Sigmoid colon (tissue), 7 donors: ENCODE data around the gene SMAD3. TPM values are rescaled to one million over a fixed set of nuclear protein-coding genes. Genes with fewer than 3 reads are reported as not detected.

ENCODE experiments used
- DNase-seq: peaks from one replicate; pipeline ENCODE4 v3.0.0-alpha.2; 2019
- H3K27ac ChIP-seq, 4 donors: fragments of 200-600 bp; sonication (generic); one replicate each; pipeline ENCODE4 v1.5.1; 2016 to 2019; ENCODE audit warnings: mild to moderate bottlenecking in 1 of 4
- H3K27me3 ChIP-seq, 3 donors: fragments of 200-600 bp; sonication (generic); one replicate each; pipeline ENCODE4 v1.5.1; 2019; ENCODE audit warnings: mild to moderate bottlenecking in 1 of 3
- H3K36me3 ChIP-seq, 4 donors: fragments of 200-600 bp; sonication (generic); one replicate each; pipeline ENCODE4 v1.5.1; 2016 to 2019
- H3K4me1 ChIP-seq, 4 donors: fragments of 200-600 bp; sonication (generic); one replicate each; pipeline ENCODE4 v1.5.1; 2017 to 2019
- H3K4me3 ChIP-seq, 4 donors: fragments of 200-600 bp; sonication (generic); one replicate each; pipeline ENCODE4 v1.5.1; 2017 to 2019; ENCODE audit warnings: mild to moderate bottlenecking in 2 of 4, moderate library complexity in 1 of 4
- H3K9me3 ChIP-seq, 4 donors: fragments of 200-600 bp in 3 of 4; sonication (generic) in 3 of 4; one replicate each; pipeline versions ENCODE4 v1.5.1 to v1.6.1; 2013 to 2019
- CTCF ChIP-seq, 4 experiments: fragments of 450-650 bp in 3 of 4; fragments of 200-600 bp in 1 of 4; IDR thresholded peaks; one replicate each; pipeline ENCODE4 v1.5.1; 2016 to 2019; ENCODE audit warnings: antibody characterized with exemption in 4 of 4, mild to moderate bottlenecking in 3 of 4, moderate library complexity in 2 of 4
- EP300 ChIP-seq, 4 donors: sonication (generic); formaldehyde crosslinking; IDR thresholded peaks; one replicate each; pipeline ENCODE4 v1.6.1; 2017; ENCODE audit warnings: antibody characterized with exemption in 4 of 4
- POLR2A ChIP-seq, 2 donors: fragments of 450-650 bp; IDR thresholded peaks; one replicate each; pipeline ENCODE4 v1.6.1; 2016; ENCODE audit warnings: antibody characterized with exemption in 2 of 2, mild to moderate bottlenecking in 2 of 2, moderate library complexity in 2 of 2
- POLR2AphosphoS5 ChIP-seq, 4 donors: sonication (generic); formaldehyde crosslinking; IDR thresholded peaks; one replicate each; pipeline ENCODE4 v1.6.1; 2017; ENCODE audit warnings: antibody characterized with exemption in 4 of 4
- WGBS, 2 donors: extraction: QIAGEN DNeasy Blood & Tissue Kit; methylation state at CpG; one replicate each; pipeline ENCODE4 v1.1.7; 2013; 5-methylcytosine and 5-hydroxymethylcytosine counted together
- intact Hi-C: fragments of 100-400 bp; cut with DNase I; formaldehyde crosslinking; loops from one replicate; pipeline ENCODE4 v1.15.1; 2023
- polyA plus RNA-seq, 3 donors: library from polyadenylated mRNA; stranded (reverse); fragments of 200-250 nt; gene quantifications; one replicate each; pipeline ENCODE4 v1.2.3, GENCODE V29; 2013
- total RNA-seq, 4 donors: library from RNA; depleted of rRNA; stranded (reverse); fragments of >200 nt; gene quantifications; one replicate each; pipeline ENCODE4 v1.1.0, GENCODE V29; 2016
- donor health status: healthy with polysubstance abuse.
- donor health status: Bipolar disorder and iron deficiency.
- donor health status: healthy.

The SMAD3 gene
- total RNA-seq (10 to 100 TPM; 17.8 to 28.2 (median 18.4) TPM), polyA plus RNA-seq (10 to 100 TPM; 12.5 to 23.2 (median 13.8) TPM)

GRCh38 chr15:67065531-67066005 lies at the start of gene SMAD3:
TSS of gene SMAD3 (plus strand) at chr15:67065602. CDS start at chr15:67066155, 553 bp downstream.
- H3K4me1 ChIP-seq: peaks cover 0 to 43% (median 37%) of the 10 kb centered on the region in 4 donors
- peak; percentile 96 for DNase-seq
- no peaks in the 10 kb centered on the region for H3K27me3 ChIP-seq
- intact Hi-C loops: loop anchor here (1.0 to 10.0 kb wide), 5 partner anchors 41 to 189 kb away; partner anchors contain the start of genes AAGAB and IQCH
- peak within 1 kb of the TSS; percentile 55 to 90 (median 83) for H3K4me3 ChIP-seq
- H3K9me3 ChIP-seq: no peaks in the 10 kb centered on the region
- peak within 1 kb of the TSS; percentile 88 to 96 (median 94) for H3K27ac ChIP-seq
- TF ChIP-seq POLR2A (IDR thresholded peaks at IDR 0.05) (peak in 1 of 2 donors; percentile 42), POLR2AphosphoS5 (IDR thresholded peaks at IDR 0.05) (peak; percentile 65 to 91 (median 76)), EP300 (IDR thresholded peaks at IDR 0.05) (no peak)
- 0% methylated on average over 63 of the region's 63 CpGs for WGBS, 2 donors
- H3K36me3 ChIP-seq: no peaks in the 10 kb centered on the region

GRCh38 chr15:67017311-67017710 lies 48.1 kb upstream of the SMAD3 start:
- Histone ChIP-seq H3K27ac (no peak overlapping the region), H3K27me3 (no peaks in the 10 kb centered on the region), H3K36me3 (no peaks in the 10 kb centered on the region), H3K9me3 (no peaks in the 10 kb centered on the region), H3K4me3 (no peak overlapping the region), H3K4me1 (no peaks in the 10 kb centered on the region)
- TF ChIP-seq POLR2A (IDR thresholded peaks at IDR 0.05) (no peak), CTCF (IDR thresholded peaks at IDR 0.05) (no peak), POLR2AphosphoS5 (IDR thresholded peaks at IDR 0.05) (no peak), EP300 (IDR thresholded peaks at IDR 0.05) (no peak)
- intact Hi-C loops: no loop called here
- WGBS, 2 donors: 55 to 80% methylated on average over 4 of the region's 4 CpGs
- no peak for DNase-seq

GRCh38 chr15:67018026-67018425 lies 47.4 kb upstream of the SMAD3 start:
- intact Hi-C loops: no loop called here
- WGBS, 2 donors: 89 to 92% methylated on average over 1 of the region's 1 CpG

GRCh38 chr15:67018441-67018840 lies 47.0 kb upstream of the SMAD3 start:
- 89 to 91% methylated on average over 10 of the region's 10 CpGs for WGBS, 2 donors
- TF ChIP-seq POLR2A (IDR thresholded peaks at IDR 0.05) (no peak), POLR2AphosphoS5 (IDR thresholded peaks at IDR 0.05) (no peak), CTCF (IDR thresholded peaks at IDR 0.05) (no peak), EP300 (IDR thresholded peaks at IDR 0.05) (no peak)
- H3K4me1 ChIP-seq: peaks cover 0 to 2% (median 0%) of the 10 kb centered on the region in 4 donors
- no peak overlapping the region for H3K27ac ChIP-seq
- H3K9me3 ChIP-seq: no peaks in the 10 kb centered on the region
- H3K36me3 ChIP-seq: no peaks in the 10 kb centered on the region
- H3K4me3 ChIP-seq: no peak overlapping the region
- intact Hi-C loops: no loop called here
- H3K27me3 ChIP-seq: no peaks in the 10 kb centered on the region
- no peak for DNase-seq

More at GRCh38 chr15:67018026-67018425, 47.4 kb upstream of the SMAD3 start:
- DNase-seq: peak; percentile 13
- no peaks in the 10 kb centered on the region for H3K4me1 ChIP-seq
- TF ChIP-seq POLR2A (IDR thresholded peaks at IDR 0.05) (no peak), POLR2AphosphoS5 (IDR thresholded peaks at IDR 0.05) (no peak), EP300 (IDR thresholded peaks at IDR 0.05) (no peak)
- H3K36me3 ChIP-seq: no peaks in the 10 kb centered on the region
- H3K27me3 ChIP-seq: no peaks in the 10 kb centered on the region
- no peak overlapping the region for H3K27ac ChIP-seq
- H3K4me3 ChIP-seq: no peak overlapping the region
- H3K9me3 ChIP-seq: no peaks in the 10 kb centered on the region

GRCh38 chr15:67019069-67019468 lies 46.3 kb upstream of the SMAD3 start:
- H3K36me3 ChIP-seq: no peaks in the 10 kb centered on the region
- no peak overlapping the region for H3K27ac ChIP-seq
- H3K4me3 ChIP-seq: no peak overlapping the region
- intact Hi-C loops: no loop called here
- H3K27me3 ChIP-seq: no peaks in the 10 kb centered on the region
- DNase-seq: peak; percentile 35
- TF ChIP-seq POLR2A (IDR thresholded peaks at IDR 0.05) (no peak), EP300 (IDR thresholded peaks at IDR 0.05) (no peak), POLR2AphosphoS5 (IDR thresholded peaks at IDR 0.05) (no peak), CTCF (IDR thresholded peaks at IDR 0.05) (no peak)
- peaks cover 0 to 8% (median 6%) of the 10 kb centered on the region in 4 donors for H3K4me1 ChIP-seq
- no peaks in the 10 kb centered on the region for H3K9me3 ChIP-seq
- 85 to 93% methylated on average over 5 of the region's 5 CpGs for WGBS, 2 donors
